ENCODE data around the gene SLC35G1. TPM values are rescaled to one million over a fixed set of nuclear protein-coding genes. Genes with fewer than 3 reads are reported as not detected.

SLC35G1 gene
- total and polyA plus RNA-seq, 12 donors, result 1.1 to 11.2 (median 2.9) TPM

GRCh38 chr10:93856349-93857145 lies 37.2 kb upstream of the SLC35G1 start:
- DNase-seq, result no peak
- H3K27me3 ChIP-seq, result peaks cover 8% of the 10 kb centered on the region
- no peaks in the 10 kb centered on the region for H3K9me3 ChIP-seq (replicated peaks in 1 of 3)
- H3K4me3 ChIP-seq, result no peak overlapping the region
- 80 to 88% (median 82%) methylated on average over 10 of the region's 10 CpGs for WGBS, 4 donors
- H3K36me3 ChIP-seq (replicated peaks in 1 of 2), result no peaks in the 10 kb centered on the region
- no peak overlapping the region for H3K27ac ChIP-seq
- TF ChIP-seq POLR2A (IDR thresholded peaks at IDR 0.05), result no peak
- no peak for TF ChIP-seq CTCF (IDR thresholded peaks at IDR 0.05)
- no peaks in the 10 kb centered on the region for H3K4me1 ChIP-seq (replicated peaks in 1 of 2)
- intact Hi-C loops (cut with DNase I), result loop anchor here in 1 of 2 donors (5.0 kb wide), 1 partner anchor 34 kb away; no protein-coding TSS in a partner anchor

GRCh38 chr10:93859049-93859655 lies 34.6 kb upstream of the SLC35G1 start:
- no peak overlapping the region for H3K27ac ChIP-seq
- H3K27me3 ChIP-seq, result peaks cover 8% of the 10 kb centered on the region
- no peak for DNase-seq
- H3K9me3 ChIP-seq (replicated peaks in 1 of 3), result no peaks in the 10 kb centered on the region
- no peak overlapping the region for H3K4me3 ChIP-seq
- no peaks in the 10 kb centered on the region for H3K36me3 ChIP-seq (replicated peaks in 1 of 2)
- TF ChIP-seq CTCF (IDR thresholded peaks at IDR 0.05) (peak; percentile 36 to 63 (median 46)), POLR2A (IDR thresholded peaks at IDR 0.05) (no peak)
- 22 to 32% (median 27%) methylated on average over 3 of the region's 3 CpGs for WGBS, 4 donors
- H3K4me1 ChIP-seq (replicated peaks in 1 of 2), result no peaks in the 10 kb centered on the region
- intact Hi-C loops (cut with DNase I), result loop anchor here in 1 of 2 donors (5.0 kb wide), 1 partner anchor 37 kb away; no protein-coding TSS in a partner anchor

- Histone ChIP-seq H3K9me3 (replicated peaks in 1 of 3) (no peaks in the 10 kb centered on the region), H3K4me1 (replicated peaks in 1 of 2) (no peaks in the 10 kb centered on the region), H3K4me3 (no peak overlapping the region), H3K27me3 (peaks cover 8% of the 10 kb centered on the region), H3K27ac (no peak overlapping the region), H3K36me3 (replicated peaks in 1 of 2) (no peaks in the 10 kb centered on the region)
- no peak for TF ChIP-seq POLR2A (IDR thresholded peaks at IDR 0.05)
- TF ChIP-seq CTCF (IDR thresholded peaks at IDR 0.05), result no peak
- 85 to 94% (median 88%) methylated on average over 2 of the region's 2 CpGs for WGBS, 4 donors
- intact Hi-C loops (cut with DNase I), result no loop called here
- no peak for DNase-seq
These were observed 32.0 kb upstream of the SLC35G1 start for GRCh38 chr10:93861825-93862224.

GRCh38 chr10:93865794-93866425 lies 27.9 kb upstream of the SLC35G1 start:
- Histone ChIP-seq H3K27ac (no peak overlapping the region), H3K4me3 (no peak overlapping the region), H3K27me3 (no peaks in the 10 kb centered on the region), H3K4me1 (replicated peaks in 1 of 2) (no peaks in the 10 kb centered on the region), H3K36me3 (replicated peaks in 1 of 2) (no peaks in the 10 kb centered on the region), H3K9me3 (replicated peaks in 1 of 3) (no peaks in the 10 kb centered on the region)
- intact Hi-C loops (cut with DNase I), result no loop called here
- DNase-seq, result no peak
- TF ChIP-seq POLR2A (IDR thresholded peaks at IDR 0.05) (no peak), CTCF (IDR thresholded peaks at IDR 0.05) (no peak)
- 70 to 83% (median 77%) methylated on average over 6 of the region's 6 CpGs for WGBS, 4 donors
